Neural progenitor cell (in vitro differentiated cells): ENCODE measurements around the gene MAGI1.

Experiments used
- CTCF ChIP-seq: fragments of 200-600 bp; sonication (generic); IDR thresholded peaks from 2 replicates; pipeline ENCODE4 v1.5.1; 2017; ENCODE audit warnings: antibody characterized with exemption, mild to moderate bottlenecking
- EZH2 ChIP-seq: fragments of 200-600 bp; sonication (generic); IDR thresholded peaks from 2 replicates; pipeline ENCODE4 v1.6.1; 2017; ENCODE audit warnings: antibody characterized with exemption, mild to moderate bottlenecking, moderate library complexity

DNA sequence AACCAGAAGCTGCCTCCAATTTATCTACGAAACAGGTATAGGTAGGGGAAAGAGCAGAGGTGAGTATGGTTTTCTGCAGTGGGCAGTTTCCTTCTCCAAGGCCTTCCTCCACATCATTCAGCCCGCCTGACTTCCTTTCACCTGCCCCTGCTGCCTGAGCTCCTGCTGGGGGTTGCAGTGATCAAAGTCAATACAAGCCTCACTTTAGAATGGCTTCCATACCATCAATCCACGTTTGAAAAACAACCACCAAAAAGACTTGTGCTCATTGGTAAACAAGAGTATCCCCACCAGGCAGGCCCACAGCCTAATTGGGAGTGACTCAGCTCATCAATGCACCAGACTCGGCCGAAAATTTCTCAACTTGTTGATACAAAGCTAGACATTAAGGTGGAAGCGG lies 159.9 kb downstream of the MAGI1 start:
- TF ChIP-seq CTCF (no peak), EZH2 (no peak)
